NB4 (cell line): ENCODE data around the gene INTS1.

Experiments used
- POLR2A ChIP-seq: IDR thresholded peaks from 2 replicates; pipeline ENCODE4 v1.6.1; 2011; ENCODE audit warnings: mild to moderate bottlenecking; ENCODE audit not compliant: insufficient read length; ENCODE audit errors: extremely low read depth
- TF ChIP-seq, protein P1 (sequence below): IDR thresholded peaks from one replicate; pipeline ENCODE4 v1.5.1; 2012; ENCODE audit warnings: low read depth, low read length

DNA sequence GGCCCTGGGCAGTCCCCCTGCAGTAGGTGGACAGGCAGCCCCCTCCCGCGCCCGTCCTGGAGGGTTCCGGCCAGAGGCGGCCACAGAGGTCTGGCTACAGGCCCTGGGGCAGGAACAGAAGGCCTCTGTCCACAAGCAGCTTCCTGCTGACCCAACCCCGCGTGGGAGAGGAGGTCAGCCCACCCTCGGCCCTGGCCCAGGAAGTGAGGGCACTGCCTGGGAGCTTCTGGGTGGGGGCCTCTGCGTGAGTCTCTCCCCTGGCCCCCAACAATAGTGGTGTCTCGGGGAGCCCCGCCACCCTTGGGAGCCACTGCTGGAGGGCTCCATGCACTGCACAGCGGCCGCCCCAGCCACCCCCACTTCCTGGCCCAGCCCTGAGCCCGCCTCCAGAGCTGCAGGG is 49.6 kb downstream of the INTS1 start:
- TF ChIP-seq, protein P1, sequence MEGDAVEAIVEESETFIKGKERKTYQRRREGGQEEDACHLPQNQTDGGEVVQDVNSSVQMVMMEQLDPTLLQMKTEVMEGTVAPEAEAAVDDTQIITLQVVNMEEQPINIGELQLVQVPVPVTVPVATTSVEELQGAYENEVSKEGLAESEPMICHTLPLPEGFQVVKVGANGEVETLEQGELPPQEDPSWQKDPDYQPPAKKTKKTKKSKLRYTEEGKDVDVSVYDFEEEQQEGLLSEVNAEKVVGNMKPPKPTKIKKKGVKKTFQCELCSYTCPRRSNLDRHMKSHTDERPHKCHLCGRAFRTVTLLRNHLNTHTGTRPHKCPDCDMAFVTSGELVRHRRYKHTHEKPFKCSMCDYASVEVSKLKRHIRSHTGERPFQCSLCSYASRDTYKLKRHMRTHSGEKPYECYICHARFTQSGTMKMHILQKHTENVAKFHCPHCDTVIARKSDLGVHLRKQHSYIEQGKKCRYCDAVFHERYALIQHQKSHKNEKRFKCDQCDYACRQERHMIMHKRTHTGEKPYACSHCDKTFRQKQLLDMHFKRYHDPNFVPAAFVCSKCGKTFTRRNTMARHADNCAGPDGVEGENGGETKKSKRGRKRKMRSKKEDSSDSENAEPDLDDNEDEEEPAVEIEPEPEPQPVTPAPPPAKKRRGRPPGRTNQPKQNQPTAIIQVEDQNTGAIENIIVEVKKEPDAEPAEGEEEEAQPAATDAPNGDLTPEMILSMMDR, result no peak
- no peak for TF ChIP-seq POLR2A
